ENCODE data around the gene TGFB2.

DNA sequence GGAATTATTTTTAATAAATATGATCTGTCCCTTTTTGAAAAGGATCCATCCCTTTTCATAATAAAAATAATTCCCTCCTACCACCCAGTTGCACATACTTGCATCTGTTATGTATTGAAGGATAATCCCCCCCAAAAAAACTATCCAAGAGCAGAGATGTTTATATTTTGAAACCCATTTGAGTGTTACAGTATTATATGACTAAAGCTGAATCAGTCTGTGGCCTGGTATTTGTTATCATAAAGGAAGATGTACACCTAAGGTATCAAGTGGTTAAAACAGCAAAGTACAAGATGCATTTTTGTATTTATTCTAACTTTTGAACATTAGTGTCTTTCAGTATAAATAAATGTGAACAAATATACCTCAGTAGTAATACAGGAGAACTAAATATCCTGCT, 12.7 kb upstream of the TGFB2 start:
- TF ChIP-seq, protein P1, sequence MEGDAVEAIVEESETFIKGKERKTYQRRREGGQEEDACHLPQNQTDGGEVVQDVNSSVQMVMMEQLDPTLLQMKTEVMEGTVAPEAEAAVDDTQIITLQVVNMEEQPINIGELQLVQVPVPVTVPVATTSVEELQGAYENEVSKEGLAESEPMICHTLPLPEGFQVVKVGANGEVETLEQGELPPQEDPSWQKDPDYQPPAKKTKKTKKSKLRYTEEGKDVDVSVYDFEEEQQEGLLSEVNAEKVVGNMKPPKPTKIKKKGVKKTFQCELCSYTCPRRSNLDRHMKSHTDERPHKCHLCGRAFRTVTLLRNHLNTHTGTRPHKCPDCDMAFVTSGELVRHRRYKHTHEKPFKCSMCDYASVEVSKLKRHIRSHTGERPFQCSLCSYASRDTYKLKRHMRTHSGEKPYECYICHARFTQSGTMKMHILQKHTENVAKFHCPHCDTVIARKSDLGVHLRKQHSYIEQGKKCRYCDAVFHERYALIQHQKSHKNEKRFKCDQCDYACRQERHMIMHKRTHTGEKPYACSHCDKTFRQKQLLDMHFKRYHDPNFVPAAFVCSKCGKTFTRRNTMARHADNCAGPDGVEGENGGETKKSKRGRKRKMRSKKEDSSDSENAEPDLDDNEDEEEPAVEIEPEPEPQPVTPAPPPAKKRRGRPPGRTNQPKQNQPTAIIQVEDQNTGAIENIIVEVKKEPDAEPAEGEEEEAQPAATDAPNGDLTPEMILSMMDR (IDR thresholded peaks at IDR 0.05): no peak
- TF ChIP-seq POLR2A (IDR thresholded peaks at IDR 0.05): no peak

All from uterus (tissue), 2 donors.